Measurements from ENCODE around the gene CITED4. TPM values are rescaled to one million over a fixed set of nuclear protein-coding genes. Genes with fewer than 3 reads are reported as not detected.
A peak's percentile ranks its signal among the peaks of the same experiment; 100 is the strongest.

The CITED4 gene
- total and polyA plus RNA-seq, 9 of the 15 experiments (the other 6 are each of a cell fraction or from before 2014, with no cell fraction given), result 0.11 to 1.2 (median 0.17) TPM; not detected in 2

GRCh38 chr1:40823345-40823744 is 38.8 kb downstream of the CITED4 start:
- H3K4me3 ChIP-seq, result no peak overlapping the region
- H3K27me3 ChIP-seq (ENCODE audit: control insufficient read depth in 2 of 2, insufficient read depth in 2 of 2, low read length in 2 of 2), result no peaks in the 10 kb centered on the region
- no peak overlapping the region for H3K9ac ChIP-seq (ENCODE audit: insufficient read depth in 1 of 2, low read depth in 2 of 2, low read length in 2 of 2)
- no peak overlapping the region for H2AFZ ChIP-seq (ENCODE audit: low read depth, low read length)
- H3K27ac ChIP-seq (ENCODE audit: extremely low read depth, low read depth, low read length), result no peak overlapping the region
- 48% methylated on average over 4 of the region's 4 CpGs for WGBS (ENCODE audit: insufficient coverage, low coverage, missing lambda C conversion rate)
- POLR2A ChIA-PET, result interaction anchor here (0.5 kb wide), 1 partner anchor 52 kb away, joined by 3 read pairs; no protein-coding TSS in a partner anchor
- CTCF ChIA-PET (ENCODE audit: low intra/inter-chr PET ratio), result no interaction called here
- 0 out of 2 replicates have a peak, but pooled peaks cover 4% of the 10 kb centered on the region for H4K20me1 ChIP-seq (replicated peaks; ENCODE audit: control insufficient read depth, insufficient read depth, low read length)
- FAIRE-seq (no peak), ATAC-seq (no peak), DNase-seq (ENCODE audit: extremely low read depth in 1 of 4, low spot score in 3 of 4) (no peak)
- peak; percentile 55 for TF ChIP-seq BCOR (IDR thresholded peaks at IDR 0.05)
- TF ChIP-seq TCF3 (CRISPR knock-in tag; IDR thresholded peaks at IDR 0.05), result no peak
- H3K9me3 ChIP-seq (replicated peaks; ENCODE audit: control insufficient read depth, insufficient read depth, low read depth, low read length), result no peaks in the 10 kb centered on the region
- no peaks in the 10 kb centered on the region for H3K79me2 ChIP-seq (ENCODE audit: control insufficient read depth, insufficient read depth, low read length)
- intact Hi-C loops (cut with micrococcal nuclease), result no loop called here
- peaks cover 25 to 64% of the 10 kb centered on the region in 2 experiments for H3K4me1 ChIP-seq (replicated peaks in 1 of 2; ENCODE audit: control insufficient read depth in 2 of 2, insufficient read depth in 2 of 2, low read length in 2 of 2)
- in situ Hi-C loops (cut with MboI), result no loop called here
- no TSS peak for BruUV-seq (replicated peaks)
- peaks cover 14% of the 10 kb centered on the region for H3K9me1 ChIP-seq (ENCODE audit: control insufficient read depth, insufficient read depth, low read length)
- H3K36me3 ChIP-seq (ENCODE audit: control insufficient read depth, insufficient read depth, low read length), result peaks cover 12% of the 10 kb centered on the region; the same call in 2 of the 3 replicates
- no peak overlapping the region for H3K4me2 ChIP-seq (ENCODE audit: insufficient read depth, low read length)

- no peaks in the 10 kb centered on the region for H3K79me2 ChIP-seq (ENCODE audit: control insufficient read depth, insufficient read depth, low read length)
- no peak for FAIRE-seq
- no peak overlapping the region for H3K4me3 ChIP-seq
- no peak for ATAC-seq
- peaks cover 12% of the 10 kb centered on the region; the same call in 2 of the 3 replicates for H3K36me3 ChIP-seq (ENCODE audit: control insufficient read depth, insufficient read depth, low read length)
- peaks cover 25 to 68% of the 10 kb centered on the region in 2 experiments for H3K4me1 ChIP-seq (replicated peaks in 1 of 2; ENCODE audit: control insufficient read depth in 2 of 2, insufficient read depth in 2 of 2, low read length in 2 of 2)
- intact Hi-C loops (cut with micrococcal nuclease), result no loop called here
- no peak overlapping the region for H3K27ac ChIP-seq (ENCODE audit: extremely low read depth, low read depth, low read length)
- no peak overlapping the region for H3K4me2 ChIP-seq (ENCODE audit: insufficient read depth, low read length)
- no peak for DNase-seq (ENCODE audit: extremely low read depth in 1 of 4, low spot score in 3 of 4)
- H3K9ac ChIP-seq (ENCODE audit: insufficient read depth in 1 of 2, low read depth in 2 of 2, low read length in 2 of 2), result no peak overlapping the region
- in situ Hi-C loops (cut with MboI), result no loop called here
- peaks cover 12% of the 10 kb centered on the region for H3K9me1 ChIP-seq (ENCODE audit: control insufficient read depth, insufficient read depth, low read length)
- 84% methylated on average over 9 of the region's 12 CpGs for WGBS (ENCODE audit: insufficient coverage, low coverage, missing lambda C conversion rate)
- H4K20me1 ChIP-seq (replicated peaks; ENCODE audit: control insufficient read depth, insufficient read depth, low read length), result 0 out of 2 replicates have a peak, but pooled peaks cover 4% of the 10 kb centered on the region
- no TSS peak for BruUV-seq (replicated peaks)
- H3K27me3 ChIP-seq (ENCODE audit: control insufficient read depth in 2 of 2, insufficient read depth in 2 of 2, low read length in 2 of 2), result no peaks in the 10 kb centered on the region
- ChIA-PET CTCF (ENCODE audit: low intra/inter-chr PET ratio) (no interaction called here), POLR2A (interaction anchor here (0.5 to 1.4 kb wide), 2 partner anchors 49 to 52 kb away, joined by 3 to 5 read pairs; no protein-coding TSS in a partner anchor)
- H3K9me3 ChIP-seq (replicated peaks; ENCODE audit: control insufficient read depth, insufficient read depth, low read depth, low read length), result no peaks in the 10 kb centered on the region
- H2AFZ ChIP-seq (ENCODE audit: low read depth, low read length), result no peak overlapping the region
- no peak for TF ChIP-seq NFRKB (IDR thresholded peaks at IDR 0.05; ENCODE audit: low read depth)
- no peak for TF ChIP-seq RB1 (IDR thresholded peaks at IDR 0.05; ENCODE audit: low read depth)
- TF ChIP-seq RCOR1 (IDR thresholded peaks at IDR 0.05; ENCODE audit: borderline replicate concordance in 1 of 2, low read depth in 2 of 2, low read length in 2 of 2), result no peak
- TF ChIP-seq RREB1 (CRISPR knock-in tag; IDR thresholded peaks at IDR 0.05), result no peak
- TF ChIP-seq MXD1 (CRISPR knock-in tag; IDR thresholded peaks at IDR 0.05; ENCODE audit: borderline replicate concordance, poor library complexity, severe bottlenecking), result no peak
- no peak for TF ChIP-seq HDAC2 (IDR thresholded peaks at IDR 0.05)
- TF ChIP-seq NFATC3 (IDR thresholded peaks at IDR 0.05), result no peak
Observed at GRCh38 chr1:40822890-40823289, 39.3 kb downstream of the CITED4 start.

Data from K562 (cell line).